Nephron (organoid): Measurements from ENCODE around the gene MALRD1.

Experiments
- H3K27ac Mint-ChIP-seq, 3 experiments: 2 replicates each; pipeline ENCODE4 v1.8.0; 2020; ENCODE audit warnings: mixed read lengths in 3 of 3, mild to moderate bottlenecking in 2 of 3, moderate library complexity in 1 of 3
- H3K27me3 Mint-ChIP-seq: 2 replicates; pipeline ENCODE4 v1.8.0; 2021; ENCODE audit warnings: low read depth, mild to moderate bottlenecking, moderate library complexity, mixed read lengths
- H3K36me3 Mint-ChIP-seq: 2 replicates; pipeline ENCODE4 v1.8.0; 2020; ENCODE audit warnings: low read depth, mixed read lengths
- H3K4me1 Mint-ChIP-seq: 2 replicates; pipeline ENCODE4 v1.8.0; 2020; ENCODE audit warnings: mixed read lengths
- H3K4me3 Mint-ChIP-seq, 3 experiments: 2 replicates each; pipeline ENCODE4 v1.8.0; 2020; ENCODE audit warnings: mild to moderate bottlenecking in 3 of 3, mixed read lengths in 3 of 3, moderate library complexity in 2 of 3
- H3K9me3 Mint-ChIP-seq: 2 replicates; pipeline ENCODE4 v1.8.0; 2020; ENCODE audit warnings: mixed read lengths
- CTCF ChIP-seq, 3 experiments: fragments of 200-600 bp; sonication (generic); IDR thresholded peaks; one replicate each; pipeline ENCODE4 v1.5.0; 2021; ENCODE audit warnings: antibody characterized with exemption in 3 of 3; ENCODE audit not compliant: unreplicated experiment in 3 of 3

Gene MALRD1

GRCh38 chr10:19416164-19416563, 367.6 kb downstream of the MALRD1 start:
- Mint-ChIP-seq H3K4me3 (no peak overlapping the region), H3K36me3 (no peaks in the 10 kb centered on the region)

GRCh38 chr10:19417740-19418139, 369.1 kb downstream of the MALRD1 start:
- H3K36me3 Mint-ChIP-seq = no peaks in the 10 kb centered on the region
- H3K27me3 Mint-ChIP-seq = peaks cover 3% of the 10 kb centered on the region
- no peaks in the 10 kb centered on the region for H3K9me3 Mint-ChIP-seq
- H3K4me1 Mint-ChIP-seq = peaks cover 26% of the 10 kb centered on the region
- H3K27ac Mint-ChIP-seq = no peak overlapping the region
- TF ChIP-seq CTCF (IDR thresholded peaks at IDR 0.05; ENCODE audit: unreplicated experiment in 3 of 3) = no peak
- no peak overlapping the region for H3K4me3 Mint-ChIP-seq

More at GRCh38 chr10:19416164-19416563, 367.6 kb downstream of the MALRD1 start:
- no peak for TF ChIP-seq CTCF (IDR thresholded peaks at IDR 0.05; ENCODE audit: unreplicated experiment in 3 of 3)
- H3K9me3 Mint-ChIP-seq = no peaks in the 10 kb centered on the region
- peaks cover 11% of the 10 kb centered on the region for H3K4me1 Mint-ChIP-seq
- no peak overlapping the region for H3K27ac Mint-ChIP-seq
- peaks cover 3% of the 10 kb centered on the region for H3K27me3 Mint-ChIP-seq

GRCh38 chr10:19421674-19422073, 373.1 kb downstream of the MALRD1 start:
- Mint-ChIP-seq H3K27me3 (peaks cover 3% of the 10 kb centered on the region), H3K27ac (peak overlapping the region in 2 of 3 experiments; percentile 88 to 89), H3K4me3 (peak overlapping the region in 1 of 3 experiments; percentile 8), H3K4me1 (peaks cover 35% of the 10 kb centered on the region), H3K9me3 (no peaks in the 10 kb centered on the region), H3K36me3 (no peaks in the 10 kb centered on the region)
- no peak for TF ChIP-seq CTCF (IDR thresholded peaks at IDR 0.05; ENCODE audit: unreplicated experiment in 3 of 3)

- Mint-ChIP-seq H3K9me3 (no peaks in the 10 kb centered on the region), H3K27ac (no peak overlapping the region), H3K27me3 (no peaks in the 10 kb centered on the region), H3K36me3 (no peaks in the 10 kb centered on the region), H3K4me3 (no peak overlapping the region), H3K4me1 (peaks cover 24% of the 10 kb centered on the region)
- no peak for TF ChIP-seq CTCF (IDR thresholded peaks at IDR 0.05; ENCODE audit: unreplicated experiment in 3 of 3)
Observed at GRCh38 chr10:19426034-19426433, 377.4 kb downstream of the MALRD1 start.

- H3K9me3 Mint-ChIP-seq = no peaks in the 10 kb centered on the region
- H3K27me3 Mint-ChIP-seq = no peaks in the 10 kb centered on the region
- no peak overlapping the region for H3K4me3 Mint-ChIP-seq
- H3K4me1 Mint-ChIP-seq = no peaks in the 10 kb centered on the region
- no peak for TF ChIP-seq CTCF (IDR thresholded peaks at IDR 0.05; ENCODE audit: unreplicated experiment in 3 of 3)
- H3K27ac Mint-ChIP-seq = no peak overlapping the region
- no peaks in the 10 kb centered on the region for H3K36me3 Mint-ChIP-seq
Observed at GRCh38 chr10:19431622-19432351, 383.2 kb downstream of the MALRD1 start.

GRCh38 chr10:19449860-19450259, 401.3 kb downstream of the MALRD1 start:
- Mint-ChIP-seq H3K9me3 (peaks cover 1% of the 10 kb centered on the region), H3K36me3 (no peaks in the 10 kb centered on the region), H3K4me3 (no peak overlapping the region), H3K4me1 (no peaks in the 10 kb centered on the region), H3K27ac (no peak overlapping the region), H3K27me3 (no peaks in the 10 kb centered on the region)
- TF ChIP-seq CTCF (IDR thresholded peaks at IDR 0.05; ENCODE audit: unreplicated experiment in 3 of 3) = no peak
